Vagina (tissue), 2 donors: ENCODE data around the gene SLC35B4. TPM values are rescaled to one million over a fixed set of nuclear protein-coding genes. Genes with fewer than 3 reads are reported as not detected.

Experiments used
- DNase-seq, 2 donors: peaks; one replicate each; pipeline ENCODE4 v3.0.0-alpha.2; 2017; ENCODE audit errors: extremely low spot score in 2 of 2
- H3K27ac ChIP-seq: fragments of 200-600 bp; sonication (generic); one replicate; pipeline ENCODE4 v1.5.1; 2019
- H3K27me3 ChIP-seq: fragments of 200-600 bp; sonication (generic); one replicate; pipeline ENCODE4 v1.5.1; 2019
- H3K36me3 ChIP-seq, 2 donors: fragments of 200-600 bp; sonication (generic); one replicate each; pipeline ENCODE4 v1.5.1; 2017 to 2019
- H3K4me1 ChIP-seq: fragments of 200-600 bp; sonication (generic); one replicate; pipeline ENCODE4 v1.5.1; 2019
- H3K4me3 ChIP-seq, 2 donors: fragments of 200-600 bp; sonication (generic); 1 replicate in 1 of 2; 2 replicates in 1 of 2; pipeline ENCODE4 v1.5.1; 2016 to 2019
- H3K9me3 ChIP-seq: fragments of 200-600 bp; sonication (generic); one replicate; pipeline ENCODE4 v1.5.1; 2019
- CTCF ChIP-seq, 3 experiments: fragments of 450-650 bp in 2 of 3; fragments of 200-600 bp in 1 of 3; sonication (generic) in 1 of 3; IDR thresholded peaks; one replicate each; pipeline ENCODE4 v1.5.1; 2017 to 2019; ENCODE audit warnings: antibody characterized with exemption in 3 of 3, mild to moderate bottlenecking in 2 of 3, moderate library complexity in 2 of 3
- POLR2A ChIP-seq, 2 donors: fragments of 450-650 bp; IDR thresholded peaks; one replicate each; pipeline ENCODE4 v1.6.1; 2017; ENCODE audit warnings: antibody characterized with exemption in 2 of 2, mild to moderate bottlenecking in 2 of 2, moderate library complexity in 2 of 2
- POLR2AphosphoS5 ChIP-seq, 2 donors: sonication (generic); formaldehyde crosslinking; IDR thresholded peaks; one replicate each; pipeline ENCODE4 v1.9.0; 2017; ENCODE audit warnings: antibody characterized with exemption in 2 of 2, mild to moderate bottlenecking in 2 of 2, low read depth in 1 of 2; ENCODE audit not compliant: insufficient read depth in 1 of 2
- intact Hi-C: fragments of 100-400 bp; cut with DNase I; formaldehyde crosslinking; loops from one replicate; pipeline ENCODE4 v1.15.1; 2023
- total RNA-seq: library from RNA; depleted of rRNA; stranded (reverse); fragments of >200 nt; gene quantifications from one replicate; pipeline ENCODE4 v1.2.3, GENCODE V29; 2016

The SLC35B4 gene
- total RNA-seq, 1 donor from 2014 or later = 13.0 TPM

- Histone ChIP-seq H3K9me3 (no peaks in the 10 kb centered on the region), H3K4me3 (peak overlapping the region; percentile 95), H3K4me1 (peaks cover 10% of the 10 kb centered on the region), H3K36me3 (no peaks in the 10 kb centered on the region), H3K27ac (peak overlapping the region; percentile 74), H3K27me3 (no peaks in the 10 kb centered on the region)
- TF ChIP-seq POLR2A (IDR thresholded peaks at IDR 0.05) = no peak
- no peak for TF ChIP-seq POLR2AphosphoS5 (IDR thresholded peaks at IDR 0.05; ENCODE audit: insufficient read depth in 1 of 2, low read depth in 1 of 2)
- TF ChIP-seq CTCF (IDR thresholded peaks at IDR 0.05) = no peak
- DNase-seq = no peak
- intact Hi-C loops = no loop called here
Measured at GRCh38 chr7:134315679-134316538, 821 bp downstream of the SLC35B4 start.

- Histone ChIP-seq H3K4me3 (no peak overlapping the region), H3K4me1 (peaks cover 10% of the 10 kb centered on the region), H3K27ac (no peak overlapping the region), H3K36me3 (no peaks in the 10 kb centered on the region), H3K27me3 (no peaks in the 10 kb centered on the region), H3K9me3 (no peaks in the 10 kb centered on the region)
- TF ChIP-seq POLR2AphosphoS5 (IDR thresholded peaks at IDR 0.05; ENCODE audit: insufficient read depth in 1 of 2, low read depth in 1 of 2) (no peak), POLR2A (IDR thresholded peaks at IDR 0.05) (no peak), CTCF (IDR thresholded peaks at IDR 0.05) (no peak)
- DNase-seq = no peak
- intact Hi-C loops = no loop called here
Measured at GRCh38 chr7:134313543-134313942, 3.2 kb downstream of the SLC35B4 start.

GRCh38 chr7:134312717-134313116 is 4.0 kb downstream of the SLC35B4 start:
- TF ChIP-seq POLR2A (IDR thresholded peaks at IDR 0.05) = no peak
- no peak for TF ChIP-seq CTCF (IDR thresholded peaks at IDR 0.05)
- TF ChIP-seq POLR2AphosphoS5 (IDR thresholded peaks at IDR 0.05; ENCODE audit: insufficient read depth in 1 of 2, low read depth in 1 of 2) = no peak
- intact Hi-C loops = no loop called here
- no peaks in the 10 kb centered on the region for H3K36me3 ChIP-seq
- no peaks in the 10 kb centered on the region for H3K27me3 ChIP-seq
- no peaks in the 10 kb centered on the region for H3K9me3 ChIP-seq
- H3K27ac ChIP-seq = no peak overlapping the region
- no peak for DNase-seq
- H3K4me3 ChIP-seq = no peak overlapping the region
- peaks cover 10% of the 10 kb centered on the region for H3K4me1 ChIP-seq

GRCh38 chr7:134311807-134312206 is 4.9 kb downstream of the SLC35B4 start:
- DNase-seq = no peak
- Histone ChIP-seq H3K27ac (no peak overlapping the region), H3K4me1 (peaks cover 10% of the 10 kb centered on the region), H3K36me3 (no peaks in the 10 kb centered on the region), H3K4me3 (no peak overlapping the region), H3K27me3 (no peaks in the 10 kb centered on the region), H3K9me3 (no peaks in the 10 kb centered on the region)
- intact Hi-C loops = no loop called here
- TF ChIP-seq POLR2A (IDR thresholded peaks at IDR 0.05) (no peak), CTCF (IDR thresholded peaks at IDR 0.05) (no peak), POLR2AphosphoS5 (IDR thresholded peaks at IDR 0.05; ENCODE audit: insufficient read depth in 1 of 2, low read depth in 1 of 2) (no peak)

GRCh38 chr7:134308548-134308947 is 8.2 kb downstream of the SLC35B4 start:
- no peak for TF ChIP-seq POLR2A (IDR thresholded peaks at IDR 0.05)
- TF ChIP-seq CTCF (IDR thresholded peaks at IDR 0.05) = no peak
- TF ChIP-seq POLR2AphosphoS5 (IDR thresholded peaks at IDR 0.05; ENCODE audit: insufficient read depth in 1 of 2, low read depth in 1 of 2) = no peak
- no peak overlapping the region for H3K27ac ChIP-seq
- H3K9me3 ChIP-seq = no peaks in the 10 kb centered on the region
- no peak for DNase-seq
- no peak overlapping the region for H3K4me3 ChIP-seq
- H3K4me1 ChIP-seq = no peaks in the 10 kb centered on the region
- H3K27me3 ChIP-seq = no peaks in the 10 kb centered on the region
- peaks cover 0 to 22% of the 10 kb centered on the region in 2 donors for H3K36me3 ChIP-seq
- intact Hi-C loops = no loop called here
